SK-N-SH treated with all-trans-retinoic acid at 6 μM for 48 hours (cell line): ENCODE measurements around the gene GPR155.
"Not testable (repeated sequence)": the region's sequence is repeated elsewhere in the genome, so short reads cannot be mapped to it uniquely, and the experiment has no call there.

Experiments used
- ATAC-seq: fragments of 200-7000 bp; cut with Tn5 transposase; 3 replicates; pipeline ENCODE4 v1.9.1; 2020; ENCODE audit warnings: mild to moderate bottlenecking, moderate library complexity
- ARNTL ChIP-seq: fragments of 450-650 bp; formaldehyde crosslinking; IDR thresholded peaks from 2 replicates; pipeline ENCODE4 v1.5.0; 2020; ENCODE audit warnings: low read depth, mild to moderate bottlenecking, moderate library complexity, borderline replicate concordance
- BACH2 ChIP-seq: fragments of 250-450 bp; sonication (Bioruptor Pico); IDR thresholded peaks from 2 replicates; pipeline ENCODE4 v1.9.0; 2021; ENCODE audit warnings: mild to moderate bottlenecking, borderline replicate concordance
- CSDC2 ChIP-seq: fragments of 250-450 bp; sonication (Bioruptor Pico); IDR thresholded peaks from 2 replicates; pipeline ENCODE4 v1.5.0; 2020; ENCODE audit warnings: mild to moderate bottlenecking, moderate library complexity
- ESRRG ChIP-seq: fragments of 250-450 bp; sonication (Bioruptor Pico); IDR thresholded peaks from 2 replicates; pipeline ENCODE4 v1.6.1; 2021; ENCODE audit warnings: mild to moderate bottlenecking
- GLIS3 ChIP-seq: fragments of 250-450 bp; sonication (Bioruptor Pico); IDR thresholded peaks from 2 replicates; pipeline ENCODE4 v1.5.0; 2020; ENCODE audit warnings: mild to moderate bottlenecking, moderate library complexity
- ISL1 ChIP-seq: fragments of 250-450 bp; sonication (Bioruptor Pico); IDR thresholded peaks from 2 replicates; pipeline ENCODE4 v2.1.2; 2022; ENCODE audit warnings: mild to moderate bottlenecking, moderate library complexity
- OSR1 ChIP-seq: fragments of 250-450 bp; sonication (Bioruptor Pico); IDR thresholded peaks from 2 replicates; pipeline ENCODE4 v1.8.0; 2022; ENCODE audit warnings: moderate library complexity, mild to moderate bottlenecking, inconsistent platforms
- PPARA ChIP-seq: fragments of 250-450 bp; sonication (Bioruptor Pico); IDR thresholded peaks from 2 replicates; pipeline ENCODE4 v1.5.0; 2020; ENCODE audit warnings: mild to moderate bottlenecking, borderline replicate concordance
- RARB ChIP-seq: fragments of 250-450 bp; sonication (Bioruptor Pico); IDR thresholded peaks from 2 replicates; pipeline ENCODE4 v1.8.0; 2021; ENCODE audit warnings: mild to moderate bottlenecking, moderate library complexity
- SNAI2 ChIP-seq: fragments of 250-450 bp; sonication (Bioruptor Pico); IDR thresholded peaks from 2 replicates; pipeline ENCODE4 v1.5.0; 2020; ENCODE audit warnings: mild to moderate bottlenecking, moderate library complexity
- TCF4 ChIP-seq: fragments of 250-450 bp; sonication (Bioruptor Pico); IDR thresholded peaks from 2 replicates; pipeline ENCODE4 v1.8.0; 2021; ENCODE audit warnings: mild to moderate bottlenecking, moderate library complexity, borderline replicate concordance
- TOX ChIP-seq: fragments of 250-450 bp; sonication (Bioruptor Pico); IDR thresholded peaks from 2 replicates; pipeline ENCODE4 v1.8.0; 2021; ENCODE audit warnings: mild to moderate bottlenecking, moderate library complexity, borderline replicate concordance
- ZC3H10 ChIP-seq: fragments of 250-450 bp; sonication (Bioruptor Pico); IDR thresholded peaks from 2 replicates; pipeline ENCODE4 v1.5.1; 2021; ENCODE audit warnings: mild to moderate bottlenecking, moderate library complexity
- ZFP3 ChIP-seq: fragments of 250-450 bp; sonication (Bioruptor Pico); IDR thresholded peaks from 2 replicates; pipeline ENCODE4 v1.5.0; 2020; ENCODE audit warnings: mild to moderate bottlenecking, moderate library complexity
- ZFP30 ChIP-seq: fragments of 450-650 bp; formaldehyde crosslinking; IDR thresholded peaks from 2 replicates; pipeline ENCODE4 v1.5.0; 2022; ENCODE audit warnings: mild to moderate bottlenecking, moderate library complexity
- ZNF565 ChIP-seq: fragments of 450-650 bp; formaldehyde crosslinking; conservative IDR thresholded peaks from 2 replicates; pipeline ENCODE4 v1.5.0; 2020; ENCODE audit warnings: low read depth, mild to moderate bottlenecking, moderate library complexity
- ZNF70 ChIP-seq: fragments of 450-650 bp; formaldehyde crosslinking; IDR thresholded peaks from 2 replicates; pipeline ENCODE4 v1.5.0; 2020; ENCODE audit warnings: mild to moderate bottlenecking, moderate library complexity
- ZNF8 ChIP-seq: fragments of 450-650 bp; formaldehyde crosslinking; IDR thresholded peaks from 2 replicates; pipeline ENCODE4 v1.5.0; 2020; ENCODE audit warnings: mild to moderate bottlenecking, moderate library complexity
- TF ChIP-seq, protein P1 (sequence below): fragments of 250-450 bp; sonication (Bioruptor Pico); IDR thresholded peaks from 2 replicates; pipeline ENCODE4 v1.5.1; 2021; ENCODE audit warnings: mild to moderate bottlenecking, moderate library complexity
- TF ChIP-seq, protein P2 (sequence below): fragments of 250-450 bp; sonication (Bioruptor Pico); IDR thresholded peaks from 2 replicates; pipeline ENCODE4 v1.8.0; 2021; ENCODE audit warnings: low read depth, mild to moderate bottlenecking, moderate library complexity, borderline replicate concordance
- TF ChIP-seq, protein P3 (sequence below): fragments of 250-450 bp; sonication (Bioruptor Pico); IDR thresholded peaks from 2 replicates; pipeline ENCODE4 v1.5.1; 2020; ENCODE audit warnings: low read depth, mild to moderate bottlenecking, moderate library complexity
- TF ChIP-seq, protein P4 (sequence below): fragments of 250-450 bp; sonication (Bioruptor Pico); IDR thresholded peaks from 2 replicates; pipeline ENCODE4 v1.5.0; 2020; ENCODE audit warnings: mild to moderate bottlenecking, moderate library complexity
- TF ChIP-seq, protein P5 (sequence below): fragments of 250-450 bp; sonication (Bioruptor Pico); IDR thresholded peaks from 2 replicates; pipeline ENCODE4 v1.8.0; 2020; ENCODE audit warnings: mild to moderate bottlenecking, moderate library complexity, borderline replicate concordance

GPR155 gene

DNA sequence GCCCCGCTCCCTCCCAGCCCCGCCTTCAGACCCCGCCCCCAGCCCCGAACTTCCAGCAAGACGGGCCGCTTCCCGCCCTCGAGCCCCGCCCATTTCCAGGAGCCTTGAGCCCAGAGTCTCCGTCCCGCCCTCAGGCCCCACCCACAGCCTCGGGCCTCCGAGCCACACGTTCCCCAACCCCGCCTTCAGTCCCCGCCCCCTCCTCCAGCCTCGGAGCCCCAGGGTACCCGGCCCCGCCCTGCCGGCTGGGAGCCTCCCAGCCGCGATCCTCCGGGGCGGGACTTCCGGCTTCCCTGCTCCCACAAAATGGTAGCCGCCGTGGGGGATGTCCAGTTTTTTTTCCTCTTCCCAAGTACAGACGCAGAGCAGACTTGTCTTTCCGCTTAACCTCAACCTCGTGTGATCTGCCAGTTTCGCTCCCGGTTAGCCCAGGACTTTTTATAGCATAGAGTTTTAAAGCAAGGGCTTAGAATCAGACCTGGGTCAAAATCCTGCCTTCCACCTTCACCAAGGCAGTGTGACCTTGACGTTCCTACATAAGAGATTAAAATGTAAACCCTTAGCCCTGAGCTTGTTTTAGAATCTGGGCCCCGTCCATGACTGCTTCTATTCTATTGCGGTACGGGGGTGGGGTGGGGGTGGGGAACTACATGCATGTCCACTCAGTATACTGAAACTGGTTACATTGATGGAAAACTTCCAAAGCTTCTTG, 435 bp upstream of the GPR155 start:
- 0 out of 2 replicates have a peak, but pooled peaks have one; percentile 30 for TF ChIP-seq ZNF565 (CRISPR knock-in tag)
- TF ChIP-seq, protein P1, sequence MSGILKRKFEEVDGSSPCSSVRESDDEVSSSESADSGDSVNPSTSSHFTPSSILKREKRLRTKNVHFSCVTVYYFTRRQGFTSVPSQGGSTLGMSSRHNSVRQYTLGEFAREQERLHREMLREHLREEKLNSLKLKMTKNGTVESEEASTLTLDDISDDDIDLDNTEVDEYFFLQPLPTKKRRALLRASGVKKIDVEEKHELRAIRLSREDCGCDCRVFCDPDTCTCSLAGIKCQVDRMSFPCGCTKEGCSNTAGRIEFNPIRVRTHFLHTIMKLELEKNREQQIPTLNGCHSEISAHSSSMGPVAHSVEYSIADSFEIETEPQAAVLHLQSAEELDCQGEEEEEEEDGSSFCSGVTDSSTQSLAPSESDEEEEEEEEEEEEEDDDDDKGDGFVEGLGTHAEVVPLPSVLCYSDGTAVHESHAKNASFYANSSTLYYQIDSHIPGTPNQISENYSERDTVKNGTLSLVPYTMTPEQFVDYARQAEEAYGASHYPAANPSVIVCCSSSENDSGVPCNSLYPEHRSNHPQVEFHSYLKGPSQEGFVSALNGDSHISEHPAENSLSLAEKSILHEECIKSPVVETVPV = no peak
- TF ChIP-seq, protein P2, sequence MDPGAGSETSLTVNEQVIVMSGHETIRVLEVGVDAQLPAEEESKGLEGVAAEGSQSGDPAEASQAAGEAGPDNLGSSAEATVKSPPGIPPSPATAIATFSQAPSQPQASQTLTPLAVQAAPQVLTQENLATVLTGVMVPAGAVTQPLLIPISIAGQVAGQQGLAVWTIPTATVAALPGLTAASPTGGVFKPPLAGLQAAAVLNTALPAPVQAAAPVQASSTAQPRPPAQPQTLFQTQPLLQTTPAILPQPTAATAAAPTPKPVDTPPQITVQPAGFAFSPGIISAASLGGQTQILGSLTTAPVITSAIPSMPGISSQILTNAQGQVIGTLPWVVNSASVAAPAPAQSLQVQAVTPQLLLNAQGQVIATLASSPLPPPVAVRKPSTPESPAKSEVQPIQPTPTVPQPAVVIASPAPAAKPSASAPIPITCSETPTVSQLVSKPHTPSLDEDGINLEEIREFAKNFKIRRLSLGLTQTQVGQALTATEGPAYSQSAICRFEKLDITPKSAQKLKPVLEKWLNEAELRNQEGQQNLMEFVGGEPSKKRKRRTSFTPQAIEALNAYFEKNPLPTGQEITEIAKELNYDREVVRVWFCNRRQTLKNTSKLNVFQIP (CRISPR knock-in tag) = no peak
- TF ChIP-seq ZFP3 (CRISPR knock-in tag) = peak; percentile 33; the same call in 1 of the 2 replicates
- TF ChIP-seq CSDC2 = peak; percentile 94
- no peak for TF ChIP-seq BACH2
- TF ChIP-seq, protein P3, sequence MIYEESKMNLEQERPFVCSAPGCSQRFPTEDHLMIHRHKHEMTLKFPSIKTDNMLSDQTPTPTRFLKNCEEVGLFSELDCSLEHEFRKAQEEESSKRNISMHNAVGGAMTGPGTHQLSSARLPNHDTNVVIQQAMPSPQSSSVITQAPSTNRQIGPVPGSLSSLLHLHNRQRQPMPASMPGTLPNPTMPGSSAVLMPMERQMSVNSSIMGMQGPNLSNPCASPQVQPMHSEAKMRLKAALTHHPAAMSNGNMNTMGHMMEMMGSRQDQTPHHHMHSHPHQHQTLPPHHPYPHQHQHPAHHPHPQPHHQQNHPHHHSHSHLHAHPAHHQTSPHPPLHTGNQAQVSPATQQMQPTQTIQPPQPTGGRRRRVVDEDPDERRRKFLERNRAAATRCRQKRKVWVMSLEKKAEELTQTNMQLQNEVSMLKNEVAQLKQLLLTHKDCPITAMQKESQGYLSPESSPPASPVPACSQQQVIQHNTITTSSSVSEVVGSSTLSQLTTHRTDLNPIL (CRISPR knock-in tag) = no peak
- TF ChIP-seq ARNTL = no peak
- TF ChIP-seq TCF4 = no peak
- TF ChIP-seq SNAI2 (CRISPR knock-in tag) = 0 out of 2 replicates have a peak, but pooled peaks have one; percentile 32
- TF ChIP-seq, protein P4, sequence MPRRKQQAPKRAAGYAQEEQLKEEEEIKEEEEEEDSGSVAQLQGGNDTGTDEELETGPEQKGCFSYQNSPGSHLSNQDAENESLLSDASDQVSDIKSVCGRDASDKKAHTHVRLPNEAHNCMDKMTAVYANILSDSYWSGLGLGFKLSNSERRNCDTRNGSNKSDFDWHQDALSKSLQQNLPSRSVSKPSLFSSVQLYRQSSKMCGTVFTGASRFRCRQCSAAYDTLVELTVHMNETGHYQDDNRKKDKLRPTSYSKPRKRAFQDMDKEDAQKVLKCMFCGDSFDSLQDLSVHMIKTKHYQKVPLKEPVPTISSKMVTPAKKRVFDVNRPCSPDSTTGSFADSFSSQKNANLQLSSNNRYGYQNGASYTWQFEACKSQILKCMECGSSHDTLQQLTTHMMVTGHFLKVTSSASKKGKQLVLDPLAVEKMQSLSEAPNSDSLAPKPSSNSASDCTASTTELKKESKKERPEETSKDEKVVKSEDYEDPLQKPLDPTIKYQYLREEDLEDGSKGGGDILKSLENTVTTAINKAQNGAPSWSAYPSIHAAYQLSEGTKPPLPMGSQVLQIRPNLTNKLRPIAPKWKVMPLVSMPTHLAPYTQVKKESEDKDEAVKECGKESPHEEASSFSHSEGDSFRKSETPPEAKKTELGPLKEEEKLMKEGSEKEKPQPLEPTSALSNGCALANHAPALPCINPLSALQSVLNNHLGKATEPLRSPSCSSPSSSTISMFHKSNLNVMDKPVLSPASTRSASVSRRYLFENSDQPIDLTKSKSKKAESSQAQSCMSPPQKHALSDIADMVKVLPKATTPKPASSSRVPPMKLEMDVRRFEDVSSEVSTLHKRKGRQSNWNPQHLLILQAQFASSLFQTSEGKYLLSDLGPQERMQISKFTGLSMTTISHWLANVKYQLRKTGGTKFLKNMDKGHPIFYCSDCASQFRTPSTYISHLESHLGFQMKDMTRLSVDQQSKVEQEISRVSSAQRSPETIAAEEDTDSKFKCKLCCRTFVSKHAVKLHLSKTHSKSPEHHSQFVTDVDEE (CRISPR knock-in tag) = peak; percentile 79; the same call in 1 of the 2 replicates
- no peak for TF ChIP-seq ISL1 (CRISPR knock-in tag)
- TF ChIP-seq RARB (CRISPR knock-in tag) = no peak
- no peak for TF ChIP-seq OSR1 (CRISPR knock-in tag)
- no peak for TF ChIP-seq ZNF70 (CRISPR knock-in tag)
- 0 out of 2 replicates have a peak, but pooled peaks have one; percentile 32 for TF ChIP-seq ZNF8 (CRISPR knock-in tag)
- TF ChIP-seq ZC3H10 (CRISPR knock-in tag) = no peak
- TF ChIP-seq GLIS3 (CRISPR knock-in tag) = 0 out of 2 replicates have a peak, but pooled peaks have one; percentile 61
- 0 out of 2 replicates have a peak, but pooled peaks have one; percentile 30 for TF ChIP-seq PPARA (CRISPR knock-in tag)
- TF ChIP-seq ZFP30 = 0 out of 2 replicates have a peak, but pooled peaks have one; percentile 21
- no peak for TF ChIP-seq TOX
- no peak for TF ChIP-seq ESRRG (CRISPR knock-in tag)
- TF ChIP-seq, protein P5, sequence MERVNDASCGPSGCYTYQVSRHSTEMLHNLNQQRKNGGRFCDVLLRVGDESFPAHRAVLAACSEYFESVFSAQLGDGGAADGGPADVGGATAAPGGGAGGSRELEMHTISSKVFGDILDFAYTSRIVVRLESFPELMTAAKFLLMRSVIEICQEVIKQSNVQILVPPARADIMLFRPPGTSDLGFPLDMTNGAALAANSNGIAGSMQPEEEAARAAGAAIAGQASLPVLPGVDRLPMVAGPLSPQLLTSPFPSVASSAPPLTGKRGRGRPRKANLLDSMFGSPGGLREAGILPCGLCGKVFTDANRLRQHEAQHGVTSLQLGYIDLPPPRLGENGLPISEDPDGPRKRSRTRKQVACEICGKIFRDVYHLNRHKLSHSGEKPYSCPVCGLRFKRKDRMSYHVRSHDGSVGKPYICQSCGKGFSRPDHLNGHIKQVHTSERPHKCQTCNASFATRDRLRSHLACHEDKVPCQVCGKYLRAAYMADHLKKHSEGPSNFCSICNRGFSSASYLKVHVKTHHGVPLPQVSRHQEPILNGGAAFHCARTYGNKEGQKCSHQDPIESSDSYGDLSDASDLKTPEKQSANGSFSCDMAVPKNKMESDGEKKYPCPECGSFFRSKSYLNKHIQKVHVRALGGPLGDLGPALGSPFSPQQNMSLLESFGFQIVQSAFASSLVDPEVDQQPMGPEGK (CRISPR knock-in tag) = no peak

DNA sequence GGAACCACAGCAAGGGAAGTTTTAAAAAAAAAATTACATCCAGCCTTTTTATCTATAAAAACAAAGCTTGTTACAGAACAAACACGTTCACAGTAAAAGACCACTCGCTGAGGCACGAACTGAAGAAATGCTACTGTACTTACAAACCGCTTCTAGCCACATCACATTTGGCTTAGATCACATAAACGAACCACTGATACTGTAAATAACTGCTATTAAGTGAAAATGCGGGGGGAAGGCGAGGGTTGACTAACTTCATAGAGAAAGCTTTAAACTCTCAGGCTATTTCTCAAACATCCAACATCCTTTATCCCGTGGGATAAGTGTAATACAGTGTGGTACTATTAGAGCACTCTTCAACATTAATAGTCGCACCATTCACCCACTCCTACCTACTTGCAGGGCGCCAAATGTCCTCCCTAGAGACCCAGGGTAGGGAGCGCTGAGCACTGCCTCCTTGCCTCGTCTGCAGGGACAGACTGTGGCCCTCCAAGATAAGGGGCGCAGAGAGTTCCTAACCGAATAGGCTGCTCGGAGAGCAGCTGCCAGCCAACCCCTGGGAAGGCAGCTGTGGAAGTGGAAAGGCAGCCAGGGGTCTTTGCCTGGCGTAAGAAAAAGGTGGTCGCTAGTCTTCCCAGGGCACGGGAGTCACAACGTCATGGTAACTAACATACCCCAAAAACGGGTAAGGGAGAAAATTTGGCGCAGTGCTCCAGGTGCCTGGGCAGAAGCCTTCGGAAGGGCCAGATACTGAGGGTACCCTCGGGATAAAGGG, 854 bp downstream of the GPR155 start:
- ATAC-seq = peak; percentile 63
- no peak for TF ChIP-seq PPARA (CRISPR knock-in tag)
- TF ChIP-seq TCF4 = no peak
- no peak for TF ChIP-seq TOX
- TF ChIP-seq RARB (CRISPR knock-in tag) = no peak
- TF ChIP-seq ISL1 (CRISPR knock-in tag) = no peak
- TF ChIP-seq ARNTL = no peak
- no peak for TF ChIP-seq ZFP30
- TF ChIP-seq ZNF70 (CRISPR knock-in tag) = no peak
- no peak for TF ChIP-seq ESRRG (CRISPR knock-in tag)
- TF ChIP-seq, protein P4 (CRISPR knock-in tag) = no peak
- TF ChIP-seq ZNF8 (CRISPR knock-in tag) = no peak

More for the DNA sequence above, 435 bp upstream of the GPR155 start:
- ATAC-seq = peak; percentile 95

DNA sequence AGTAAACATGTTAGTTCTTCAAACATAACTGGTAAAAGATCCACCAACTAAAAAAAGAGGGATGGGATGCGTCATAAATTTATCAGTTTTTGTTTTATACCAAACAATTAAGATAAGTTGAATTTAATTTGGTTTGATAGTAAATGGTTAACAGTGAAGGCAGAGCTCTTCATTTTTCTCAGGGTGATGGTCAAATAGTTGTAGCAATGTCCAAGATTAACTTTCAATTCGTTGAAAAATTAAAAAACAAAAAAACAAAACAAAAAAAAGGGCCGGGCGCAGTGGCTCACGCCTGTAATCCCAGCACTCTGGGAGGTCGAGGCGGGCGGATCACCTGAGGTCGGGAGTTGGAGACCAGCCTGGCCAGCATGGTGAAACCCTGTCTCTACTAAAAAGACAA, 1.8 kb downstream of the GPR155 start:
- ATAC-seq = not testable (repeated sequence)
